B cell (primary cell): ENCODE measurements around the gene TBC1D9B. TPM values are rescaled to one million over a fixed set of nuclear protein-coding genes. Genes with fewer than 3 reads are reported as not detected.

Experiments used
- ATAC-seq: fragments of 200-7000 bp; cut with Tn5 transposase; one replicate; pipeline ENCODE4 v1.10.0; 2021; ENCODE audit warnings: low read depth, mild to moderate bottlenecking, moderate number of reproducible peaks, moderate library complexity
- CTCF ChIA-PET: fragments of 350-600 bp; sonication (Branson Sonifier 250); formaldehyde crosslinking; loops from one replicate; lab custom pipeline; 2021; ENCODE audit warnings: antibody characterized with exemption, inconsistent platforms; lab: Charles Lee
- POLR2A ChIA-PET: fragments of 350-600 bp; sonication (Branson Sonifier 250); formaldehyde crosslinking; loops from one replicate; lab custom pipeline; 2021; ENCODE audit warnings: antibody characterized with exemption; lab: Charles Lee
- DNase-seq: peaks from one replicate; pipeline ENCODE4 v3.0.0; 2013
- H2AFZ ChIP-seq: 2 replicates; pipeline ENCODE4 v1.6.1; 2012; ENCODE audit warnings: mild to moderate bottlenecking, low read depth, low read length; ENCODE audit not compliant: insufficient read depth, poor library complexity, severe bottlenecking
- H3K27ac ChIP-seq, 2 donors: 1 replicate in 1 of 2; 2 replicates in 1 of 2; pipeline ENCODE4 v1.5.1; 2012 to 2013; ENCODE audit warnings: low read length in 2 of 2, mild to moderate bottlenecking in 2 of 2, moderate library complexity in 1 of 2
- H3K27me3 ChIP-seq, 4 experiments: fragments of 200-600 bp in 1 of 4; sonication (generic) in 1 of 4; replicated peaks in 1 of 4; 1 replicate in 2 of 4; 2 replicates in 2 of 4; pipeline versions ENCODE4 v1.6.1 to v1.7.0; 2013 to 2016; ENCODE audit warnings: low read length in 3 of 4, mild to moderate bottlenecking in 2 of 4, mixed read lengths in 1 of 4, moderate library complexity in 1 of 4; ENCODE audit not compliant: insufficient read depth in 4 of 4, control insufficient read depth in 3 of 4; ENCODE audit errors: control extremely low read depth in 1 of 4
- H3K36me3 ChIP-seq, 2 experiments: replicated peaks in 1 of 2; 1 replicate in 1 of 2; 2 replicates in 1 of 2; pipeline versions ENCODE4 v1.6.1 to v1.7.1; 2013; ENCODE audit warnings: low read length in 1 of 2; ENCODE audit not compliant: insufficient read depth in 2 of 2, control insufficient read depth in 1 of 2; ENCODE audit errors: control extremely low read depth in 1 of 2, extremely low read depth in 1 of 2
- H3K4me1 ChIP-seq, 2 donors: fragments of 200-600 bp in 1 of 2; sonication (generic) in 1 of 2; 1 replicate in 1 of 2; 2 replicates in 1 of 2; pipeline versions ENCODE4 v1.5.1 to v1.6.1; 2013 to 2017; ENCODE audit warnings: low read length in 2 of 2; ENCODE audit not compliant: control insufficient read depth in 2 of 2, insufficient read depth in 2 of 2
- H3K4me2 ChIP-seq: replicated peaks from 2 replicates; pipeline ENCODE3; 2012; ENCODE audit warnings: mild to moderate bottlenecking, low read depth, low read length; ENCODE audit not compliant: poor library complexity, severe bottlenecking
- H3K4me3 ChIP-seq, 5 experiments: fragments of 200-600 bp in 1 of 5; sonication (generic) in 1 of 5; 1 replicate in 3 of 5; 2 replicates in 2 of 5; pipeline versions ENCODE4 v1.5.1 to v1.7.0; 2011 to 2016; ENCODE audit warnings: low read length in 4 of 5, mild to moderate bottlenecking in 4 of 5, low read depth in 2 of 5, control low read depth in 1 of 5, moderate library complexity in 1 of 5; ENCODE audit not compliant: insufficient read depth in 1 of 5; ENCODE audit errors: control extremely low read depth in 1 of 5, extremely low read depth in 1 of 5
- H3K79me2 ChIP-seq: fragments of 200-600 bp; sonication (generic); one replicate; pipeline ENCODE4 v1.6.0; 2016; ENCODE audit warnings: low read length; ENCODE audit not compliant: control insufficient read depth, insufficient read depth
- H3K9ac ChIP-seq: fragments of 200-600 bp; sonication (generic); 2 replicates; pipeline ENCODE4 v1.6.1; 2017; ENCODE audit warnings: mild to moderate bottlenecking, low read length, moderate library complexity
- H3K9me3 ChIP-seq, 3 donors: one replicate each; pipeline versions ENCODE4 v1.6.1 to v1.7.1; 2013; ENCODE audit warnings: low read length in 2 of 3; ENCODE audit not compliant: control insufficient read depth in 2 of 3, insufficient read depth in 1 of 3; ENCODE audit errors: control extremely low read depth in 1 of 3
- H4K20me1 ChIP-seq: 2 replicates; pipeline ENCODE4 v1.6.0; 2012; ENCODE audit warnings: mild to moderate bottlenecking, low read length; ENCODE audit not compliant: insufficient read depth, control insufficient read depth, poor library complexity, severe bottlenecking
- H3K27ac Mint-ChIP-seq: one replicate; pipeline ENCODE4 v1.8.0; 2021; ENCODE audit warnings: mixed read lengths
- H3K27me3 Mint-ChIP-seq: one replicate; pipeline ENCODE4 v1.8.0; 2021; ENCODE audit warnings: mixed read lengths
- H3K4me1 Mint-ChIP-seq: one replicate; pipeline ENCODE4 v1.8.0; 2021; ENCODE audit warnings: mixed read lengths
- H3K4me3 Mint-ChIP-seq: one replicate; pipeline ENCODE4 v1.8.0; 2021; ENCODE audit warnings: mixed read lengths
- H3K9me3 Mint-ChIP-seq: one replicate; pipeline ENCODE4 v1.8.0; 2022; ENCODE audit warnings: mixed read lengths; ENCODE audit not compliant: insufficient read depth
- EZH2 ChIP-seq: IDR thresholded peaks from 2 replicates; pipeline ENCODE4 v1.6.1; 2012; ENCODE audit warnings: borderline replicate concordance, low read depth, mild to moderate bottlenecking, moderate library complexity, low read length; ENCODE audit not compliant: insufficient read depth, poor library complexity, severe bottlenecking
- WGBS: methylation state at CpG from one replicate; pipeline ENCODE4 v1.1.5; 2013; ENCODE audit warnings: missing lambda C conversion rate; ENCODE audit not compliant: insufficient coverage; 5-methylcytosine and 5-hydroxymethylcytosine counted together
- intact Hi-C: fragments of 100-400 bp; cut with micrococcal nuclease; formaldehyde crosslinking; loops from one replicate; pipeline ENCODE4 v1.10.0; 2022
- polyA plus RNA-seq: library from polyadenylated mRNA; depleted of rRNA; stranded (reverse); fragments of >200 nt; gene quantifications from 2 replicates; pipeline ENCODE4 v1.2.3, GENCODE V29; 2012
- total RNA-seq, 2 donors: library from RNA; stranded (reverse); fragments of 120-200 nt in 1 of 2; gene quantifications; 1 replicate in 1 of 2; 2 replicates in 1 of 2; pipeline versions ENCODE4 v1.2.3 to v1.2.4, GENCODE V29; 2013 to 2022
- TF ChIP-seq, protein P1 (sequence below): fragments of 200-600 bp; IDR thresholded peaks from one replicate; pipeline ENCODE4 v1.8.0; 2022; ENCODE audit warnings: antibody characterized with exemption, mild to moderate bottlenecking

TBC1D9B gene
- total and polyA plus RNA-seq, 2 donors (not counting 1 experiment from before 2014, with no cell fraction given): 143 to 144 TPM

DNA sequence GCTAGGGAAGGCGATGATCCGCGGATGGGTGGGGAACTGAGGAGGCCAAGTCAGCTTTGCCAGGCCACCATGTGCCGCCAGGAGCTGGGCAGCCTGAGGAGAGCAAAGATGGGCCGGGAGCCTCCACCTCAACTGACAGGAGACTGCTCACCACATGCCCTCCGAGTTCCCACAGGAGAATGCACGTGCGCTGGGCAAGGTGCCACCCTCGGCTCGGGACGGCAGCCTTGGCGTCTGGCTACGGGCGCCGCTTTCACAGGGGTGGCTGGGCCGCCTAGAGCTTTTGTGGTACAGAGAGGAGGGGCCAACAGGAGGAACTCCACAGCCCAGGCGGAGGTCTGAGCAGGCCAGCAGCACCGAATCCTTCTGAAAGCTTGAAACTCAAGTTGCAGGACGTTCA lies 5.3 kb upstream of the TBC1D9B start:
- peaks cover 19% of the 10 kb centered on the region for H3K79me2 ChIP-seq
- peaks cover 20% of the 10 kb centered on the region for H3K4me1 Mint-ChIP-seq
- H3K36me3 ChIP-seq: no peaks in the 10 kb centered on the region
- peaks cover 0 to 7% (median 0%) of the 10 kb centered on the region in 3 donors for H3K9me3 ChIP-seq
- H3K9me3 Mint-ChIP-seq: no peaks in the 10 kb centered on the region
- H3K4me1 ChIP-seq: peaks cover 11 to 29% of the 10 kb centered on the region in 2 donors
- WGBS: 85% methylated on average over 13 of the region's 19 CpGs
- H3K9ac ChIP-seq: no peak overlapping the region
- POLR2A ChIA-PET: no interaction called here
- H4K20me1 ChIP-seq: no peaks in the 10 kb centered on the region
- no peak overlapping the region for H3K4me2 ChIP-seq
- H3K27me3 Mint-ChIP-seq: peaks cover 5% of the 10 kb centered on the region
- H3K27ac ChIP-seq: no peak overlapping the region
- CTCF ChIA-PET: interaction anchor here (1.5 to 3.8 kb wide), 2 partner anchors 59 to 62 kb away, joined by 6 to 17 read pairs; no protein-coding TSS in a partner anchor
- ATAC-seq (no peak), DNase-seq (no peak)
- intact Hi-C loops: no loop called here
- no peak for TF ChIP-seq EZH2
- H2AFZ ChIP-seq: no peak overlapping the region
- no peak overlapping the region for H3K4me3 Mint-ChIP-seq
- H3K27ac Mint-ChIP-seq: no peak overlapping the region
- H3K27me3 ChIP-seq: no peaks in the 10 kb centered on the region
- no peak overlapping the region for H3K4me3 ChIP-seq

DNA sequence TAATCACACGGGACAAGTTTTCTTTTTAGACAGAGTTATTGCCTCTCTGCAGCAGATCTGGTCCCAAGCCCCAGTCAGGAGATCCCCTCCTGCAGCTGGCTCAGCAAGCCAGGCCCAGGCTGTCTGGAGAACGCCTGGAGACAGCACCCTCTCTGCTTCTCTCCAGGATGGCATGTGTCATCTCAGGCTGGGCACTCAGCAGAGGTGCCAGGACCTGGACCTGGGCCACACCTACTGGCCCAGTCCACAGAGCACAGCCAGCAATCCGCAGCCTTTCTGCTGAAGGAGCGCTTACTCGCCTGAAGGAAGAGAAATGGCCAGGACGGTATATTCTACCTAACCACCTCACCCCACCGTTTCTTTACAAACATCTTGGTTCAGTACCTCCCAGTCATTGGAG lies 4.7 kb upstream of the TBC1D9B start:
- Histone ChIP-seq H3K79me2 (peaks cover 20% of the 10 kb centered on the region), H2AFZ (no peak overlapping the region), H3K4me1 (peaks cover 11 to 27% of the 10 kb centered on the region in 2 donors), H3K9me3 (peaks cover 0 to 7% (median 0%) of the 10 kb centered on the region in 3 donors), H3K4me2 (no peak overlapping the region), H3K36me3 (no peaks in the 10 kb centered on the region), H3K4me3 (no peak overlapping the region), H4K20me1 (no peaks in the 10 kb centered on the region), H3K27me3 (no peaks in the 10 kb centered on the region), H3K27ac (no peak overlapping the region), H3K9ac (no peak overlapping the region)
- ChIA-PET POLR2A (no interaction called here), CTCF (interaction anchor here (1.0 to 3.8 kb wide), 2 partner anchors 63 to 111 kb away, joined by 3 to 17 read pairs; no protein-coding TSS in a partner anchor)
- ATAC-seq: no peak
- no peak overlapping the region for H3K27ac Mint-ChIP-seq
- H3K27me3 Mint-ChIP-seq: peaks cover 5% of the 10 kb centered on the region
- intact Hi-C loops: no loop called here
- H3K4me1 Mint-ChIP-seq: peaks cover 19% of the 10 kb centered on the region
- 69% methylated on average over 2 of the region's 7 CpGs for WGBS
- TF ChIP-seq, protein P1, sequence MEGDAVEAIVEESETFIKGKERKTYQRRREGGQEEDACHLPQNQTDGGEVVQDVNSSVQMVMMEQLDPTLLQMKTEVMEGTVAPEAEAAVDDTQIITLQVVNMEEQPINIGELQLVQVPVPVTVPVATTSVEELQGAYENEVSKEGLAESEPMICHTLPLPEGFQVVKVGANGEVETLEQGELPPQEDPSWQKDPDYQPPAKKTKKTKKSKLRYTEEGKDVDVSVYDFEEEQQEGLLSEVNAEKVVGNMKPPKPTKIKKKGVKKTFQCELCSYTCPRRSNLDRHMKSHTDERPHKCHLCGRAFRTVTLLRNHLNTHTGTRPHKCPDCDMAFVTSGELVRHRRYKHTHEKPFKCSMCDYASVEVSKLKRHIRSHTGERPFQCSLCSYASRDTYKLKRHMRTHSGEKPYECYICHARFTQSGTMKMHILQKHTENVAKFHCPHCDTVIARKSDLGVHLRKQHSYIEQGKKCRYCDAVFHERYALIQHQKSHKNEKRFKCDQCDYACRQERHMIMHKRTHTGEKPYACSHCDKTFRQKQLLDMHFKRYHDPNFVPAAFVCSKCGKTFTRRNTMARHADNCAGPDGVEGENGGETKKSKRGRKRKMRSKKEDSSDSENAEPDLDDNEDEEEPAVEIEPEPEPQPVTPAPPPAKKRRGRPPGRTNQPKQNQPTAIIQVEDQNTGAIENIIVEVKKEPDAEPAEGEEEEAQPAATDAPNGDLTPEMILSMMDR: no peak
- no peak for TF ChIP-seq EZH2
- DNase-seq: no peak
- no peaks in the 10 kb centered on the region for H3K9me3 Mint-ChIP-seq
- no peak overlapping the region for H3K4me3 Mint-ChIP-seq
